Neural progenitor cell (in vitro differentiated cells): Measurements from ENCODE around the gene GRID1.

ENCODE experiments used
- EZH2 ChIP-seq: fragments of 200-600 bp; sonication (generic); IDR thresholded peaks from 2 replicates; pipeline ENCODE4 v1.6.1; 2017; ENCODE audit warnings: antibody characterized with exemption, mild to moderate bottlenecking, moderate library complexity
- EZH2phosphoT487 ChIP-seq: fragments of 200-600 bp; sonication (generic); IDR thresholded peaks from 2 replicates; pipeline ENCODE4 v1.6.1; 2017; ENCODE audit warnings: antibody characterized with exemption
- TF ChIP-seq, protein P1 (sequence below): fragments of 200-600 bp; sonication (generic); IDR thresholded peaks from 2 replicates; pipeline ENCODE4 v1.5.1; 2017; ENCODE audit warnings: antibody characterized with exemption, mild to moderate bottlenecking

DNA sequence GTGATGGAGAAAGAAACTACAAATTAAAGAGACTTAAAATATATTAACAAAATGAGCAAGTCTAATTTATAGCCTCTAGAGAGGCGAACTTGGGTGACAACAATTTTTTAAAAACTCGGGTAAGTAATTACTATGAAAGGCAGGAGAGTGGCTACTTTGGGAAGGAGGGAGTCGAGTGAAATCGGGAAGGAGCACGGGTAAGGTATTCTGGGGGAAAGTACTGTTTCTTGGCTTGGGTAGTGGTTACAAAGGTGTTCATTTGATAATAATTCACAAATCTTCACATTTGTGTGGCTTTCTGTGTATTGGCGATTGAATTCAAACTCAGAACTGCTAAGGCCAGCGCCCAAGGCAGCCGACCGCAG is 32.9 kb upstream of the GRID1 start:
- TF ChIP-seq, protein P1, sequence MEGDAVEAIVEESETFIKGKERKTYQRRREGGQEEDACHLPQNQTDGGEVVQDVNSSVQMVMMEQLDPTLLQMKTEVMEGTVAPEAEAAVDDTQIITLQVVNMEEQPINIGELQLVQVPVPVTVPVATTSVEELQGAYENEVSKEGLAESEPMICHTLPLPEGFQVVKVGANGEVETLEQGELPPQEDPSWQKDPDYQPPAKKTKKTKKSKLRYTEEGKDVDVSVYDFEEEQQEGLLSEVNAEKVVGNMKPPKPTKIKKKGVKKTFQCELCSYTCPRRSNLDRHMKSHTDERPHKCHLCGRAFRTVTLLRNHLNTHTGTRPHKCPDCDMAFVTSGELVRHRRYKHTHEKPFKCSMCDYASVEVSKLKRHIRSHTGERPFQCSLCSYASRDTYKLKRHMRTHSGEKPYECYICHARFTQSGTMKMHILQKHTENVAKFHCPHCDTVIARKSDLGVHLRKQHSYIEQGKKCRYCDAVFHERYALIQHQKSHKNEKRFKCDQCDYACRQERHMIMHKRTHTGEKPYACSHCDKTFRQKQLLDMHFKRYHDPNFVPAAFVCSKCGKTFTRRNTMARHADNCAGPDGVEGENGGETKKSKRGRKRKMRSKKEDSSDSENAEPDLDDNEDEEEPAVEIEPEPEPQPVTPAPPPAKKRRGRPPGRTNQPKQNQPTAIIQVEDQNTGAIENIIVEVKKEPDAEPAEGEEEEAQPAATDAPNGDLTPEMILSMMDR, result no peak
- TF ChIP-seq EZH2 (no peak), EZH2phosphoT487 (no peak)
